Uterus (tissue), 4 donors: ENCODE data around the gene FADS3. TPM values are rescaled to one million over a fixed set of nuclear protein-coding genes. Genes with fewer than 3 reads are reported as not detected.

Experiments used
- DNase-seq, 2 donors: peaks; one replicate each; pipeline ENCODE4 v3.0.0-alpha.2; 2019 to 2020
- H3K27ac ChIP-seq, 2 donors: fragments of 200-600 bp; sonication (generic); 1 replicate in 1 of 2; 2 replicates in 1 of 2; pipeline ENCODE4 v1.5.1; 2016 to 2018
- H3K27me3 ChIP-seq, 2 donors: fragments of 200-600 bp; sonication (generic); one replicate each; pipeline ENCODE4 v1.5.1; 2018 to 2019; ENCODE audit warnings: control low read depth in 1 of 2
- H3K36me3 ChIP-seq, 2 donors: fragments of 200-600 bp; sonication (generic); one replicate each; pipeline ENCODE4 v1.5.1; 2019; ENCODE audit warnings: control low read depth in 1 of 2
- H3K4me1 ChIP-seq, 2 donors: fragments of 200-600 bp; sonication (generic); one replicate each; pipeline ENCODE4 v1.5.1; 2018 to 2019; ENCODE audit warnings: control low read depth in 1 of 2
- H3K4me3 ChIP-seq, 2 donors: fragments of 200-600 bp; sonication (generic); 1 replicate in 1 of 2; 2 replicates in 1 of 2; pipeline ENCODE4 v1.5.1; 2018 to 2019; ENCODE audit warnings: mild to moderate bottlenecking in 1 of 2
- H3K9me3 ChIP-seq, 2 donors: fragments of 200-600 bp; sonication (generic); one replicate each; pipeline ENCODE4 v1.5.1; 2019; ENCODE audit warnings: control low read depth in 1 of 2
- CTCF ChIP-seq, 4 experiments: fragments of 200-600 bp in 2 of 4; fragments of 450-650 bp in 2 of 4; sonication (generic) in 2 of 4; IDR thresholded peaks; one replicate each; pipeline ENCODE4 v1.5.1; 2016 to 2019; ENCODE audit warnings: antibody characterized with exemption in 4 of 4, mild to moderate bottlenecking in 2 of 4, moderate library complexity in 1 of 4
- POLR2A ChIP-seq, 2 donors: fragments of 450-650 bp; IDR thresholded peaks; one replicate each; pipeline ENCODE4 v1.6.1; 2016; ENCODE audit warnings: antibody characterized with exemption in 2 of 2, mild to moderate bottlenecking in 1 of 2, moderate library complexity in 1 of 2
- intact Hi-C: fragments of 100-400 bp; cut with DNase I; formaldehyde crosslinking; loops from one replicate; pipeline ENCODE4 v1.15.1; 2023; ENCODE audit warnings: low total_unique reads
- total RNA-seq, 4 donors: library from RNA; depleted of rRNA in 3 of 4; stranded (reverse); fragments of >200 nt in 3 of 4; gene quantifications; one replicate each; pipeline versions ENCODE4 v1.1.0 to v1.2.4, GENCODE V29; 2014 to 2023
- donor health status: DM: yes; HTN: yes; CAD: no.

Gene FADS3
- total RNA-seq, 4 donors from 2014 or later = 18.2 to 74.6 (median 32.0) TPM

- no peaks in the 10 kb centered on the region for H3K36me3 ChIP-seq
These were observed 25.0 kb downstream of the FADS3 start for GRCh38 chr11:61866231-61866957.

GRCh38 chr11:61864814-61865775 is 26.2 kb downstream of the FADS3 start:
- H3K9me3 ChIP-seq = no peaks in the 10 kb centered on the region
- H3K27me3 ChIP-seq = no peaks in the 10 kb centered on the region
- no peak for DNase-seq
- H3K36me3 ChIP-seq = no peaks in the 10 kb centered on the region
- intact Hi-C loops = no loop called here
- no peak overlapping the region for H3K4me3 ChIP-seq
- no peaks in the 10 kb centered on the region for H3K4me1 ChIP-seq
- no peak for TF ChIP-seq CTCF (IDR thresholded peaks at IDR 0.05)
- TF ChIP-seq POLR2A (IDR thresholded peaks at IDR 0.05) = no peak
- no peak overlapping the region for H3K27ac ChIP-seq

More at GRCh38 chr11:61866231-61866957, 25.0 kb downstream of the FADS3 start:
- no peak overlapping the region for H3K4me3 ChIP-seq
- TF ChIP-seq POLR2A (IDR thresholded peaks at IDR 0.05) (no peak), CTCF (IDR thresholded peaks at IDR 0.05) (no peak)
- DNase-seq = no peak
- no peak overlapping the region for H3K27ac ChIP-seq
- H3K9me3 ChIP-seq = no peaks in the 10 kb centered on the region
- no peaks in the 10 kb centered on the region for H3K27me3 ChIP-seq
- H3K4me1 ChIP-seq = no peaks in the 10 kb centered on the region
- intact Hi-C loops = no loop called here

- no peak overlapping the region for H3K4me3 ChIP-seq
- H3K9me3 ChIP-seq = no peaks in the 10 kb centered on the region
- no peak for DNase-seq
- no peak overlapping the region for H3K27ac ChIP-seq
- H3K27me3 ChIP-seq = no peaks in the 10 kb centered on the region
- intact Hi-C loops = no loop called here
- H3K36me3 ChIP-seq = no peaks in the 10 kb centered on the region
- H3K4me1 ChIP-seq = no peaks in the 10 kb centered on the region
- TF ChIP-seq CTCF (IDR thresholded peaks at IDR 0.05) (no peak), POLR2A (IDR thresholded peaks at IDR 0.05) (no peak)
These were observed 27.7 kb downstream of the FADS3 start for GRCh38 chr11:61863548-61864081.

- no peaks in the 10 kb centered on the region for H3K9me3 ChIP-seq
- H3K27me3 ChIP-seq = no peaks in the 10 kb centered on the region
- DNase-seq = no peak
- TF ChIP-seq POLR2A (IDR thresholded peaks at IDR 0.05) = no peak
- TF ChIP-seq CTCF (IDR thresholded peaks at IDR 0.05) = no peak
- H3K4me3 ChIP-seq = no peak overlapping the region
- intact Hi-C loops = no loop called here
- H3K36me3 ChIP-seq = no peaks in the 10 kb centered on the region
- no peak overlapping the region for H3K27ac ChIP-seq
- H3K4me1 ChIP-seq = no peaks in the 10 kb centered on the region
These were observed 28.4 kb downstream of the FADS3 start for GRCh38 chr11:61862714-61863547.
